Endothelial cell of umbilical vein (primary cell): ENCODE results near the gene DNAJC18. TPM values are rescaled to one million over a fixed set of nuclear protein-coding genes. Genes with fewer than 3 reads are reported as not detected.

Source experiments
- Bru-seq: library from RNA; stranded (reverse); fragments of 400-500 nt; gene quantifications from one replicate; lab custom pipeline; 2021; lab: Mats Ljungman, UMichigan
- BruChase-seq, 2 experiments: library from RNA; stranded (reverse); fragments of 400-500 nt; gene quantifications; one replicate each; lab custom pipeline; 2021; lab: Mats Ljungman, UMichigan
- BruUV-seq: library from RNA; stranded (reverse); fragments of 400-500 nt; replicated peaks from 2 replicates; lab custom pipeline; 2021; lab: Mats Ljungman, UMichigan
- CTCF ChIA-PET: fragments of 300-600, 350-600 bp; sonication (Branson Sonifier 250); formaldehyde crosslinking; loops from one replicate; lab custom pipeline; 2021; ENCODE audit warnings: antibody characterized with exemption, inconsistent platforms; lab: Charles Lee
- POLR2A ChIA-PET: fragments of 300-600, 350-600 bp; sonication (Branson Sonifier 250); formaldehyde crosslinking; loops from one replicate; lab custom pipeline; 2021; ENCODE audit warnings: antibody characterized with exemption, inconsistent platforms; lab: Charles Lee
- DNase-seq: peaks from one replicate; pipeline ENCODE4 v3.0.0-alpha.2; 2011; ENCODE audit warnings: low read depth, low spot score
- FAIRE-seq: peaks from 2 replicates; lab custom pipeline; 2011; peaks lifted over from hg19 to GRCh38; lab: Jason Lieb, UNC
- H2AFZ ChIP-seq: 2 replicates; pipeline ENCODE4 v1.6.0; 2012; ENCODE audit warnings: low read depth, low read length, control low read depth, inconsistent platforms
- H3K27ac ChIP-seq: 2 replicates; pipeline ENCODE4 v1.5.1; 2011; ENCODE audit warnings: low read depth, mild to moderate bottlenecking, control low read depth, low read length, moderate library complexity; ENCODE audit not compliant: insufficient read depth
- H3K27me3 ChIP-seq, 2 experiments: 2 replicates each; pipeline versions ENCODE4 v1.6.0 to v1.6.1; 2011; ENCODE audit warnings: low read length in 2 of 2, mixed read lengths in 1 of 2; ENCODE audit not compliant: control insufficient read depth in 2 of 2, insufficient read depth in 2 of 2
- H3K36me3 ChIP-seq, 2 experiments: 2 replicates in 1 of 2; 3 replicates in 1 of 2; pipeline ENCODE4 v1.5.1; 2011; ENCODE audit warnings: low read length in 2 of 2, mild to moderate bottlenecking in 1 of 2, moderate library complexity in 1 of 2; ENCODE audit not compliant: control insufficient read depth in 2 of 2, insufficient read depth in 2 of 2; ENCODE audit errors: extremely low read depth in 1 of 2
- H3K4me1 ChIP-seq: 3 replicates; pipeline ENCODE4 v1.5.1; 2011; ENCODE audit warnings: mild to moderate bottlenecking, low read length; ENCODE audit not compliant: control insufficient read depth, insufficient read depth; ENCODE audit errors: extremely low read depth
- H3K4me2 ChIP-seq: 2 replicates; pipeline ENCODE4 v1.6.1; 2011; ENCODE audit warnings: low read length, control low read depth, mixed read lengths; ENCODE audit not compliant: insufficient read depth
- H3K4me3 ChIP-seq, 3 experiments: fragments of 200-600 bp in 1 of 3; sonication (generic), shearing (Covaris generic) in 1 of 3; replicated peaks in 1 of 3; 2 replicates each; pipeline ENCODE4 v1.5.1; 2011 to 2016; ENCODE audit warnings: control low read depth in 3 of 3, low read length in 3 of 3, mild to moderate bottlenecking in 2 of 3, inconsistent platforms in 1 of 3, low read depth in 1 of 3, moderate library complexity in 1 of 3; ENCODE audit not compliant: insufficient read depth in 1 of 3
- H3K79me2 ChIP-seq: 2 replicates; pipeline ENCODE4 v1.6.0; 2012; ENCODE audit warnings: low read length, inconsistent platforms; ENCODE audit not compliant: control insufficient read depth, insufficient read depth
- H3K9ac ChIP-seq: replicated peaks from 2 replicates; pipeline ENCODE3; 2011; ENCODE audit warnings: low read length, control low read depth; ENCODE audit not compliant: insufficient read depth; ENCODE audit errors: extremely low read depth
- H3K9me1 ChIP-seq: replicated peaks from 3 replicates; pipeline ENCODE4 v1.6.0; 2011; ENCODE audit warnings: mild to moderate bottlenecking, low read length; ENCODE audit not compliant: control insufficient read depth, insufficient read depth; ENCODE audit errors: extremely low read depth
- H3K9me3 ChIP-seq: replicated peaks from 2 replicates; pipeline ENCODE4 v1.5.1; 2012; ENCODE audit warnings: low read length, inconsistent platforms; ENCODE audit not compliant: control insufficient read depth, insufficient read depth
- H4K20me1 ChIP-seq: replicated peaks from 2 replicates; pipeline ENCODE3; 2011; ENCODE audit warnings: mild to moderate bottlenecking, low read length; ENCODE audit not compliant: control insufficient read depth, insufficient read depth; ENCODE audit errors: extremely low read depth
- EZH2 ChIP-seq: IDR thresholded peaks from 2 replicates; pipeline ENCODE4 v1.6.1; 2012; ENCODE audit warnings: borderline replicate concordance, low read depth, mild to moderate bottlenecking, moderate library complexity, low read length, inconsistent platforms; ENCODE audit not compliant: severe bottlenecking
- POLR2A ChIP-seq: IDR thresholded peaks from 2 replicates; pipeline ENCODE4 v1.6.1; 2012; ENCODE audit warnings: low read depth, mild to moderate bottlenecking, control low read depth, low read length
- POLR2AphosphoS5 ChIP-seq: IDR thresholded peaks from 2 replicates; pipeline ENCODE4 v1.6.1; 2012; ENCODE audit warnings: low read depth, mild to moderate bottlenecking, control low read depth, low read length, moderate library complexity; ENCODE audit not compliant: insufficient read depth
- dilution Hi-C: fragments of 300-500 bp; cut with MboI; formaldehyde crosslinking; loops from one replicate; pipeline ENCODE4 v1.15.0; 2019; ENCODE audit warnings: low sequenced_read_pairs; ENCODE audit not compliant: extremely low pct_ligation_motif_present
- intact Hi-C: fragments of 100-400 bp; cut with micrococcal nuclease; formaldehyde crosslinking; loops from one replicate; pipeline ENCODE4 v1.10.0; 2022
- long read RNA-seq: library from polyadenylated mRNA; stranded (forward); transcript quantifications from one replicate; pipeline ENCODE4 v2.0.0, GENCODE V29; 2021
- polyA minus RNA-seq, 3 experiments: library from RNA; depleted of rRNA, polyadenylated mRNA; stranded (reverse); fragments of >200 nt; gene quantifications; 1 replicate in 1 of 3; 2 replicates in 2 of 3; pipeline ENCODE4 v1.2.3, GENCODE V29; 2011
- polyA plus RNA-seq, 4 experiments: library from polyadenylated mRNA; depleted of rRNA in 3 of 4; stranded (reverse) in 3 of 4; unstranded in 1 of 4; fragments of >200 nt; gene quantifications; 2 replicates each; pipeline versions ENCODE4 v1.2.1 to v1.2.3, GENCODE V29; 2011 to 2012; ENCODE audit warnings: missing spikeins in 1 of 4
- total RNA-seq: library from RNA; stranded (reverse); gene quantifications from 2 replicates; pipeline ENCODE4 v1.2.3, GENCODE V29; 2021

DNAJC18 gene
- total RNA-seq (51.1 and 52.6 TPM in 2 replicates), polyA plus RNA-seq (23.2 and 26.0 TPM in 2 replicates), polyA minus RNA-seq (24.1 and 26.7 TPM in 2 replicates), Bru-seq, nascent RNA (percentile 85 among the genes with signal in this experiment), BruChase-seq, experiment 1, labeled RNA remaining after a 6-hour chase (percentile 90 among the genes with signal in this experiment), BruChase-seq, experiment 2, labeled RNA remaining after a 2-hour chase (percentile 87 among the genes with signal in this experiment)
- polyA plus RNA-seq (2011; cell fraction: cytosol; rRNA removed) = 11.9 and 17.8 TPM in 2 replicates
- 191 and 204 TPM in 2 replicates for polyA plus RNA-seq (2011; cell fraction: nucleus; rRNA removed)
- 33.0 and 35.2 TPM in 2 replicates for polyA plus RNA-seq (2012)
- polyA minus RNA-seq (2011; cell fraction: cytosol; rRNA and poly(A)+ RNA removed) = 3.0 TPM
- polyA minus RNA-seq (2011; cell fraction: nucleus; rRNA and poly(A)+ RNA removed) = 39.1 and 53.2 TPM in 2 replicates
- long read RNA-seq, full-length matches to known transcripts = 10 of 263 reads
- long read RNA-seq, partial matches to known transcripts = 15 of 263 reads
- long read RNA-seq, other reads (novel, unspliced or antisense) = 238 of 263 reads

DNA sequence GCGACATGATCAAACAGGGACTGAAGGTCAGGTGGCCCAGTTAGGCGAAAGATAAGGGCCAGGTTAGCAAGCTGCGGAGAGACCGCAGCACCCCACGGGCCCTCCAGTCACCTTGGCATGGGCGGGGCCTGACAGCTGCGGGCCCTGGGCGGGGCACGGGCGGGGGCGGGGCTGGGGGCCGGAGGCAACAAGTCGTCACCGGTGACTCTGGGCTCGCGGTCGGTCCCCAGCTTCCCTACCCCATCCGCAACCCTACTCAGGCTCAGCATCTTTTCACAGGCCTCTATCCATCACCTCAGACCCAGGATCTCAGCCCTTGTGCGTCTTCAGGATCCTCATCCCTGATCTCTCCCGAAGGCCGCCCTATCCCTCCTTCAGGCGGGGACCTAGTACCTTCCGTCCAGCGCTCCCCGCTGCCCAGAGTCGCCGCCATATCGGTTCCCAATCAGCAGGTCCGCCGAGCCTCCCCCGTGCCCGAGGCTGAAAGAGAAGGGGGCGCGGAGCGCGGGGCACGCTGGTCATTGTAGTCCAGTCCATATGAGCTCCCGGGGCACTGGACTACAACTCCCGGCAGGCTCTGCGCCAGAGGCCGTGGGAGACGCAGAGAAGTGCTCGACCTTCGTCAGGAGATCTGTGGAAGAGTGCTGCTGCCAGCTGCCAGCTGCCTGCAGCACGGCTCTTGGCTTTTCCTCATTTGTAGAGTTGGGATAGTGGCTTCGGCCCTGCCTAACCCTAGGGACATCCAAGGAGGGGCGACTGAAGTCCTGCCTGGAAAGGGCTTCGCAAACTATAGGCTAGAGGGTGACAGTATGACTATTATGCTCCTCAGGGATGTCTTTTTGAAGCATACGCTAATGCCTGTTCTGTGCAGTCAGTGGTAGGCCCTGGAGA, at the start of gene DNAJC18:
TSS of gene DNAJC18 (minus strand) at position 513 of the 891 bp plus-strand sequence. CDS start at position 433, 80 bp downstream.
- Histone ChIP-seq H3K4me1 (peaks cover 29% of the 10 kb centered on the region), H3K79me2 (no peaks in the 10 kb centered on the region), H3K36me3 (peaks cover 3 to 11% of the 10 kb centered on the region in 2 experiments), H3K27me3 (no peaks in the 10 kb centered on the region), H2AFZ (peak within 1 kb of the TSS; percentile 44), H3K4me2 (peak within 1 kb of the TSS; percentile 57), H3K9ac (peak within 1 kb of the TSS; percentile 90), H3K9me3 (no peaks in the 10 kb centered on the region), H3K4me3 (peak within 1 kb of the TSS; percentile 42 to 66 (median 54)), H3K27ac (peak within 1 kb of the TSS; percentile 83), H4K20me1 (no peaks in the 10 kb centered on the region), H3K9me1 (no peaks in the 10 kb centered on the region)
- intact Hi-C loops (no loop called here), dilution Hi-C loops (no loop called here)
- peak; percentile 79 for FAIRE-seq
- TSS peak; percentile 70 for BruUV-seq
- POLR2A ChIA-PET = interaction anchor here (0.5 to 1.5 kb wide), 8 partner anchors 9 to 1340 kb away, joined by 3 to 6 read pairs (median 4); partner anchors contain the start of genes ECSCR and STING1
- peak; percentile 88 for DNase-seq
- peak; percentile 65 for TF ChIP-seq POLR2AphosphoS5
- TF ChIP-seq EZH2 = no peak
- TF ChIP-seq POLR2A = peak; percentile 49
- CTCF ChIA-PET = interaction anchor here (1.0 to 1.5 kb wide), 4 partner anchors 16 to 122 kb away, joined by 3 to 12 read pairs (median 6); partner anchors contain the start of gene UBE2D2
